ENCODE results near the gene JDP2.

Gene JDP2

GRCh38 chr14:75437201-75438143 is 9.7 kb downstream of the JDP2 start:
- no peak for DNase-seq (ENCODE audit: low read depth)

GRCh38 chr14:75438486-75439080 is 10.8 kb downstream of the JDP2 start:
- DNase-seq (ENCODE audit: low read depth): no peak

DNA sequence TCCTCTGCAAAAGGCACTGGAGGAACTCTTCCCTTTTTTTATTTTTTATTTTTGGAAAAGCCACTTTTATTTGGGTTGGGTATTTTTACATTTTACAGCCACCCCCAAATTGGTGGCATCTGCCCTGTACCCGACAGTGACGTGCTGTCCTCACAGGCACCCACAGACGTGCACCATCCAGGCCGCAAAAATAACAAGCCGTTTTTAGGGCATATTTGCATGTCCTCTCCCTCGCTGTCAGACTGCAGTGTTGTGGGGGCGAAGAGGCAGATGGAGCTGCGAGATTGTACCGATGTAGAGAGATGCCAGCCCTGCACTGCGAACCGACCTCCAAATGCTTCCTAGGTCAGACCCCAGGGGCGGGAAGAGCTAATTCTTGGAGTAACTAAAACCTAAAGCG is 12.2 kb downstream of the JDP2 start:
- no peak for DNase-seq (ENCODE audit: low read depth)

- peak; percentile 90 for DNase-seq (ENCODE audit: low read depth)
Measured at GRCh38 chr14:75440733-75441477, 13.1 kb downstream of the JDP2 start.

DNA sequence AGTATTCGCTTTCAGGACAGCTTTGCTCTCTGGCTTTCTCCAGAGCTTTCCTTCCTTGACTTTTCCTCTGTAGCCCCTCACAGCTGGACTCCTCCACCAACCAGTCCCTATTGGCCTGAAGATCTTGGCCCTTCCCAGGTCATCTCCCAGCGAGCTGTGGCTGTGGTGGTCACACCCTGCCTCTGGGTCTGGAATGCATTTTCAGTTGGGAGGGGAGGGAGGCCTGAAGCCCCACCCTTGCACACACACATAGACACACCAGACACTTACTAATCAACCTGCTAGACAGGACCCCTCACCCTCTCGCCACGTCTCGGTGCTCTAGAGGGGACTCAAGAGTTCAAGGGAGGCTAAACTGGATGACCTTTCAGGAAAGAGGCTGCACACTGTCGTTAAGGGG is 13.9 kb downstream of the JDP2 start:
- no peak for DNase-seq (ENCODE audit: low read depth)

- DNase-seq (ENCODE audit: low read depth): no peak
Measured at GRCh38 chr14:75442166-75442565, 14.3 kb downstream of the JDP2 start.

DNA sequence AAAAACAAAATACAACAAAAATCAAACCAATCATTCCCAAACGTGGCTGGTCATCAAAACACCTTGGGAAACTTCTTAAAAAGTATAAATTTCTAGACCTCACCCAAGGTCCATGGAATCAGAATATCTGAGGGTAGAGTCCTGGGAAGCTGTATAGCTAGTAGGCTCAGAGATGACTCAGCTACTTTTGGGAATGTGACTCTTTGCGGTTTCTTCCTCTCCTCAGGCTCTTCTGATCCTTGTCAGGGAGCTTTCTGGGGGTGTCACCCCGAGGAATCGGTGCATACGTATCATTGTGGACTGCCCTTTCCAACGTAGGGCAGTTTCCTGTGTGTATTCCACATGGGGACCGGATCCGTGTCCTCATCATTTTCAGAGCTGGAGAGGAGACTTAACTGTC is 14.8 kb downstream of the JDP2 start:
- DNase-seq (ENCODE audit: low read depth): peak; percentile 49

- no peak for DNase-seq (ENCODE audit: low read depth)
Measured at GRCh38 chr14:75443203-75443969, 15.6 kb downstream of the JDP2 start.

DNA sequence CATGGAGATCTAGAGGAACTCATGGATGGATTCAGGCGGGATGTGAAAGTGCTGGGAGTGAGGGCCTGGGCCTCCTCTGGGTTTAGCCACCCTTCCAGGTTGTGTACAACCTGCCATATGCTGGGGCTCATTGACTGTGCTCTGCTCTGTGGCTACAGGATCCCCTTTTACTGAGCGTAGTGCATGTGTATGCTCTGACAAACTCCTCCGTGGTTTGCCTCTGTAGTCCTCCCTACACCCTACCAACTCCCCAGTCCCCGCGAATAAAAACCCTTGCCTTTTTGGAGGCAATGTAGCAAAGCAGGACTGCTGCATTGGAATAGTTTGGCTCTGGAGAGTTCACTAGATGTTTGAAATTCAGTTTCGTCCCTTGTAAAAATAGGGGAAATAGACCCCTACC is 17.4 kb downstream of the JDP2 start:
- no peak for DNase-seq (ENCODE audit: low read depth)

- no peak for DNase-seq (ENCODE audit: low read depth)
Measured at GRCh38 chr14:75445963-75446362, 18.1 kb downstream of the JDP2 start.

- no peak for DNase-seq (ENCODE audit: low read depth)
Measured at GRCh38 chr14:75446447-75446846, 18.6 kb downstream of the JDP2 start.

DNA sequence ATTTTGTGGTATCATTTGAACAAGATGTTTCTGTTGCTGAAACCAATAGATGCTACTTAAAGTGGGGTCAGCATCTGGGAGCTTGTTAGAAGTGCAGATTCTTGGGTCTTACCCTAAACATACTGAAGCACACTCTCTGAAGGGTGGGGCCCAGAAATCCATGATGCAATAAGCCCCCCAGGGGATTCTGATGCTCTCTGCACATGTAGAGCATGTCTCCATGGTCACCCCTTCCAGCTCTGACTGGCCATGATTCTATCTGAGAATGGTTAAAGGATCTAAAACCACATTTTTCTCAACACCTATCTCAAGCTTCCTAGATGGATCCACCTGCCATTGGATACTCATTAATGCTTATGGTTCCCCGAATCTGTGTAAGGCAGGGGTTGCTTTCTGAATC is 20.4 kb downstream of the JDP2 start:
- DNase-seq (ENCODE audit: low read depth): no peak

DNA sequence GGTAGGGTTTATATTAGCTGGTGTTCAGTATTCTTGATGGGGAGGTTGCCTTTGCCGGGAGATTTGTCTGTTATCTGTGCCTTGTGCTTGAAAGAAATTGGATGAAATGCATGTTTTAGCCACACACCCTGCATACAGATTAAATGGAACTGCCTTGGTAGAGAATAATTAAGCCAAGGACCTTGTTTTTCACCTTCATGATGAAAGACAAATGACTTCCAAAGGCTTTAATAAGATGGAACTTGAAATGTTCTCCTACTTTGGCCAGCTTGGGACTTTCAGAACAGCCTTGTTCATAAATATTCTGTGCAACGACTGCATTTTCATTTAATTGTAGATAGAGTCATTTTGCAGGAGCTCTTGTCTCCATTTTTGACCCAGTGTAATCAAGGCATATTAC is 21.2 kb downstream of the JDP2 start:
- no peak for DNase-seq (ENCODE audit: low read depth)

- DNase-seq (ENCODE audit: low read depth): no peak
Measured at GRCh38 chr14:75449696-75450095, 21.9 kb downstream of the JDP2 start.

- peak; percentile 37 for DNase-seq (ENCODE audit: low read depth)
Measured at GRCh38 chr14:75450381-75451276, 22.8 kb downstream of the JDP2 start.

DNA sequence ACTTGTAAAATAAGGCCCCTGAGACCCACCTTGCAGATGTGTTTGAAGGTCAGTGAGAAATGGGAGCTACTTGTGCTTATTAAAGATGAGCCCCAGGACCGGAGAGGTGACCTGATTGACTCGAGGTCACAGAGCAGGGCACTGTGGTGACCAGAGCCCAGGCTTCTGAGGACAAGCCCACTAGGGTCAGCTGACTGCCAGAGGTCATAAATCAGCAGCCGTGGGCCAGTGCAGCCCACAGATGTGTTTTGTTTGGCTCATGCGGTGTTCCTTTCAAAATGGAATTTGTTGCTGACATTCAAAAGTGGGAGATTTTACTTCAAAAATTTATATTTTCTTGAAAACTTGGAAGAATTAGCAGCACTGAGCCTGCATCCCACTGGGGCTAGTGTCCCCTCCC is 24.5 kb downstream of the JDP2 start:
- DNase-seq (ENCODE audit: low read depth): peak; percentile 61

DNA sequence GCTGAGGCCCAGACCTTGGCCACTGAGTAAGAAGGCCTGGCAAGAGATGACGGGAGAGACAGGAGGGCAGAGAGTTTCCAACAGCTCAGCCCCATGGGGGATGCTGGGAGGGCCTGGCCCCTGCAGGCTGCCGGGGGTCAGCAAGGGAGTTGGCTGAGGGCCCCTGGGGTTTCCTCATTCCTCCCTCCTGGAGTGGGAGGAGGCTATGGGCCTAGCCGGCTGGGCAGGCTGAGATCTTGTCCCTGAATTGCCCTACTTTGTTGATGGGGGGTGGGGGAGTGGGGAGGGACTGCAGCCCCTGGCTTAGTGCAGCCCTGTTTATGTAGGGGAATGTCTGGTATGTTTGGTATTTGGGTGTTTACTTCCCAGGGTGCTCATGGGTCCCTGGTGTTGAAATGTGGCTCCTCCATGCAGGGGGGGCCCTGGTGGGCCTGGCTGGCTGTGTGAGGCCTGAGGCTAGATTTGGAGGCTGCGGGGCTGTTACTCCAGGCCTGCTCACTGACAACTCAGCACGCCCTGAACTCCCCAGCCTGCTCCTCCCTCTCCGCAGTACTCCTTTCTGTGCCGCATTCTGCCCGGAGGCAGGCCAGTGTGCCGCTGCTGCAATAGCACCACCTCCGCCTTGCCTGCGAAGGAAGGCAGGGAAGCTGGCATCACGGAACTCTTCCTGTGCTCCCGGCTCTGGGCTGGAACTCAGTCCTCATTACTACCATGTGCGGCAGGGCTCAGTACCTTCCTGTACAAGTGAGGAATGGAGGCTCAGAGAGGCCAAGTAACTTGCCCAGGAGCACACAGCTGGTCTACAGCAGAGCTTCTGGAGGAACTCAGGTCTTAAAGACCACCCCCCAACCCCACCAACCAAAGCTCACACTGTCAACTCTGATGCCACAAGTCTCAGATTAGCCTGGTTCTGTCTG is 25.3 kb downstream of the JDP2 start:
- peak; percentile 97 for DNase-seq (ENCODE audit: low read depth)

DNA sequence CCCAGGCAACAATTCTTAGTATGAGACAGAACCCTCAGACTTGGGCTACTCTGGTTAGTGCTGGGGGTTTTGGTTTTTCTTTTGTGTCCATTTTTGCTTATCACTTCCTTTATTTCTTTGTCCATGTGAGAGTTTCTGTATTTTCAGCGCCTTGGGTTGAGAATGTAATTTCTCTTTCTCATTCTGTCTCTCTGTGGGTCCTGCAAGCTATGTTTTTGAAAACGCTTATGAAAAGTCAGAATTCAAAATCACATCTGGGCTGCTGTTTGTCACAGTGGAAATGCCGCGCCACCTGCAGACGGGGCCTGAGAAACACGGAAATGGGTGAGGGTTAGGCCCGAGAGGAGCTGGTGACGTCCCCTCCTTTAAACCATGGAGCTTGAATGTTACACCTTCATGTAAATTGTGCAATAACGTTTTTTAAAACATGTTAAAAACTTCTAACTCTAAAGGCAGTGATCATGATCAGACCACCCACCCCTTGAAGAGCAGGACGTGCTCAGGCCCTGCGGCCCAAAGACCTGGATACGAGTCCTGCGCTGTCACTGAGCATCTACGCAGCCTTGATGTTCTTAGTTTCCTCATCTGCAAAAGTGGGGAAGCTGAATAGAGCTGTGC is 26.1 kb downstream of the JDP2 start:
- no peak for DNase-seq (ENCODE audit: low read depth)

DNA sequence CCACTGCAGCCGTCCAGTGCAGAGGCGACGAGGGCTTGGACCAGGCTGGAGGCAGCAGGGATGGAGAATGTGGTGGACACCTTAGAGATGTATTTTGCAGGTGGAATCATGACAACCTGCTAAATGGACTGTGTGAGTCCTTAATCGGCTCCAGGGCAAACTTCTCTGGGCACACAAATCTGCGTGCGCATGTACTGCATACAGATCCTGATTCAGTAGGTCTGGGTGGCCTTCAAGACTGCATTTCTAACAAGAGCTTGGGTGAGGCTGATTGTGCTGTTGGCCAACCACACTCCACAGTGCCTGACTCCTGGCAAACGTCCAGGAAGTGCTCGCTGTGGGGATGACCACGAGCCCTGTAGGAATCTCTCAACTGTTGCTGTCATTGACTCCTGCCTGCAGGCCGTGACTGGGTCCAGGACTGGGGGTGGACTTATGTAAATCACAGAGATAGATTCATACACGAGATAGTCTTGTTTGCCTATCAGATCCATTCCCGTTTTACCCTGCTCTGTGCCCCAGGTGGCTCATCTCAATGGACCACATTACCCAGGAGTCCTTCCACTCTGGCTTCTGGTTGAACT is 27.2 kb downstream of the JDP2 start:
- peak; percentile 93 for DNase-seq (ENCODE audit: low read depth)
